Measurements from ENCODE around the gene TANC1.
A peak's percentile ranks its signal among the peaks of the same experiment; 100 is the strongest.

Gene TANC1

GRCh38 chr2:159064446-159065301, 96.2 kb downstream of the TANC1 start:
- DNase-seq (ENCODE audit: insufficient read length, low spot score) = no peak
- TF ChIP-seq POLR2A (IDR thresholded peaks at IDR 0.05; ENCODE audit: low read depth, low read length) = no peak
- FAIRE-seq = peak; percentile 81

- TF ChIP-seq POLR2A (IDR thresholded peaks at IDR 0.05; ENCODE audit: low read depth, low read length) = no peak
- DNase-seq (ENCODE audit: insufficient read length, low spot score) = no peak
- peak; percentile 6 for FAIRE-seq
These were observed 96.9 kb downstream of the TANC1 start for GRCh38 chr2:159065313-159065712.

DNA sequence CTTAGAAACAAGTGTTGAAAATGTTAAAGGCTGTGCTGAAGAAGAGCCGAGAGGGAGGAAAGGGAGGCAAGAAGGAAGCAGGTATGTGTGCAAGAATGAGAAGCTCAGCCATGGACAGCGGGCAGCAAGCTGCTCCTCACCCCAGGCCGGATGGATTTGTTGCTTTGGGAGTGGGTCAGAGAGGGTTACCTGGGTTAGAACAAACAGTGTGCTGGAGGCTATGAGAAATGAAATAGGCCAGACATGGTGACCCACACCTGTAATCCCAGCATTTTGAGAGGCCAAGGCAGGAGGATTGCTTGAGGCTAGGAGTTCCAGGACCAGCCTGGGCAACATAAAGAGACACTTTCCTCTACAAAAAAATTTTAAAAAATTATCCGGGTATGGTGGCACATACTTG, 97.5 kb downstream of the TANC1 start:
- FAIRE-seq = no peak
- no peak for TF ChIP-seq POLR2A (IDR thresholded peaks at IDR 0.05; ENCODE audit: low read depth, low read length)
- DNase-seq (ENCODE audit: insufficient read length, low spot score) = no peak

GRCh38 chr2:159066541-159067156, 98.2 kb downstream of the TANC1 start:
- FAIRE-seq = no peak
- no peak for TF ChIP-seq POLR2A (IDR thresholded peaks at IDR 0.05; ENCODE audit: low read depth, low read length)
- no peak for DNase-seq (ENCODE audit: insufficient read length, low spot score)

DNA sequence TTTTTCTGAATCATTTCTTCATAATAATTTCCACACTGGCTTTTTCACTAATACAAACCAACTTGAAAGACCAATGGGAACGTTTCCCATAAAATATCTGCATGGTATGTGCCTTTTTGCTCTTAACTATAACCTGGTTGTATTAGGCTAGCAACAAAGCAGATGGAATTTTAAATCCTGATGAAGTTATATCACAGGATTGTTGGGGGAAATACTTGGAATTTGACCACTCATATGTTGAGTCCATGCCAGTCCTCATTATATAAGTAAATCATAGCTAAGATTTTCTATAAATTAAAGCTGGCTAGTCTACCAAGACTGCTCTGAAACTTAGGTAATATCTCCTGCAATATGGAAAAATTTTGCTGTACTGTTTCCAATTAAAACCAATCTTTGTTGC, 99.5 kb downstream of the TANC1 start:
- DNase-seq (ENCODE audit: insufficient read length, low spot score) = no peak
- no peak for TF ChIP-seq POLR2A (IDR thresholded peaks at IDR 0.05; ENCODE audit: low read depth, low read length)
- FAIRE-seq = no peak

DNA sequence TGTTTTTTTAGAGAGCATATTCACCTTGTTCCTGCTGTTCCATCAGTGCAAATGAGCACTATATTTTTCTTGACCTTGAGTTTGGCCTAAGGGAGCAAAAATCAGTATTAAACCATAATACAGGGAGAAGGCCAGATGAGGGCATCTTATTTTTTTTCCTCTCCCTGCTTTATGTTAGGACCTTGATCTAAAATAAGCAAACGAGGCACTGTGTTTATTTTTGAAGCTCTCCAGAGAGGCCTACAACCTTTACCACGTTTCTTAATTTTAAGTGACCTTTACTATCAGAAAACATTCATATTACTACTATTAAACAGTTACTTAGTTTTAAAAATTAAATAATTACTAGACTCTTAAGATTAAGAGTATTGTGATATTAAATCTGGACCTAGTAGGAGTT, 100.8 kb downstream of the TANC1 start:
- FAIRE-seq (no peak), DNase-seq (ENCODE audit: insufficient read length, low spot score) (no peak)
- no peak for TF ChIP-seq POLR2A (IDR thresholded peaks at IDR 0.05; ENCODE audit: low read depth, low read length)

GRCh38 chr2:159070235-159070634, 101.8 kb downstream of the TANC1 start:
- DNase-seq (ENCODE audit: insufficient read length, low spot score) = no peak
- peak; percentile 71 for FAIRE-seq
- TF ChIP-seq POLR2A (IDR thresholded peaks at IDR 0.05; ENCODE audit: low read depth, low read length) = no peak

DNA sequence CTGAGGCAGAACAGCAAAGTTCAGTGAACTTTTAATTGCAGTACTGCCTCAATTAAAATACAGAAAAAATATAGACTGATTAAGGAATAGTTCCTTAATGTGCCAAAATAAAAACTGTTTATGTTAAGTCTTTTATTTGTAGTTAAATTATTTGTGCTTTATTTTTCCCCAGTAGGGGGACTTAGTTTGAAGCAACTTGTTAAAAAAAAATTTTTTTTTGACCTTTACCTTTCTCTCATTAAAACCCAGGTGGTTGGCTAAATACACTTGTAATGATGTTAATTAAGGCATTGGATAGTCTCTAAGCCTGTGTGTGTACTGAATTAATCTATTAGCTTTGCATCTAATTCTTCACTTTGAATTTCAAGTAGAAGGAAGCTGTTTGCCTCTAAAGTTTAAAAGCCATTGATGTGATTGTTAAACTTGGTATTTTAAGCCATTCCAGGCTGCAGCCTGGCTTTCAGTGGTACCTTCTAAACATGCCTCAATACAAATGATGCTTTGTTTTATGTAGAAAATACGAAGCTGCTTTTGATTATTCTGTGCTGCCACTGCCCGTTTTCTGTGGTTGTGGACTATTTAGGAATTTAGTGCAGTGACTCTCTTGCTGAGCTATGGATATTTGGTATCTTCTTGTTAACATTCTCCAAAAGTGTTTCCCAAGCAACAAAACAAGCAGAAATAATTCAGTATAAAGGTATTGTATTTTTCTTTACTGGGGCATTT, 102.9 kb downstream of the TANC1 start:
- TF ChIP-seq POLR2A (IDR thresholded peaks at IDR 0.05; ENCODE audit: low read depth, low read length) = no peak
- peak; percentile 23 for FAIRE-seq
- DNase-seq (ENCODE audit: insufficient read length, low spot score) = no peak

- DNase-seq (ENCODE audit: insufficient read length, low spot score) = no peak
- no peak for FAIRE-seq
- TF ChIP-seq POLR2A (IDR thresholded peaks at IDR 0.05; ENCODE audit: low read depth, low read length) = no peak
These were observed 104.4 kb downstream of the TANC1 start for GRCh38 chr2:159072795-159073194.

DNA sequence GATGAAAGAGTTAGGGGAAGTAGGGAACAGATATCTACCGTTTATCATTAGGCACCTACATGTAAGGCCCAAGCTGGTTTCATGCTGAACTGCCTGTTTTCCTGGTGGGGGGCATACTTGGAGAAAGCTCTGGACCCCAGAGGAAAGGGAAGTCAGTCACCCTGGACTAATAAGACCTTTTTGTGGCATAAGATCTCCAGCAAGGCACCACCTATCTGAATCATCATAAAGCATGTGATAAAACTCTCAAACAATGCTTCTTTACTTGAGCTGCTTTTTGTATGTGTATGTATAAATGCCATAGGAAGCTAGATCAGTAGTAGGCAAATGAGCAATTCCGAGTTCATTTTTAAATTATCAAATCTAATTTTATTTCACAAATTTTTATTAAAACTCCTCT, 104.8 kb downstream of the TANC1 start:
- peak; percentile 98 for FAIRE-seq
- DNase-seq (ENCODE audit: insufficient read length, low spot score) = no peak
- TF ChIP-seq POLR2A (IDR thresholded peaks at IDR 0.05; ENCODE audit: low read depth, low read length) = no peak

DNA sequence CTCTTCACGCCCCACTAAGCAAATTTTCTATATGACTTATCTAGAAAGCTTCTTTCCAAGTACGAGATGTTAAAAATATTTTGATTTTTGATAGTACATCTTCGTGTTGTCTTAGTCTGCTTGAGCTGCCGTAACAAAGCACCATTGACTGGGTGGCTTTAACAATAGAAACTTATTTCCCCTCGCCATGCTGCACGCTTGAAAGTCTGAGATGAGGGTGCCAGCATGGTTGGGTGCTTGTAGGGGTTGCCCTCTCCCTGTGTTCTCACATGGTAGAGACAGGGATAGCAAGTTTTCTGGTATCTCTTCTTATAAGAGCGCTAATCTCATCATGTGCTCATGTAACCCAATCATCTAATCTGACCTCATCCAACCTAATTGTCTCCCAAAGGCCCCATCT, 106.2 kb downstream of the TANC1 start:
- DNase-seq (ENCODE audit: insufficient read length, low spot score) (no peak), FAIRE-seq (peak; percentile 75)
- TF ChIP-seq POLR2A (IDR thresholded peaks at IDR 0.05; ENCODE audit: low read depth, low read length) = no peak

- no peak for TF ChIP-seq POLR2A (IDR thresholded peaks at IDR 0.05; ENCODE audit: low read depth, low read length)
- FAIRE-seq (no peak), DNase-seq (ENCODE audit: insufficient read length, low spot score) (no peak)
These were observed 107.3 kb downstream of the TANC1 start for GRCh38 chr2:159075727-159076126.

DNA sequence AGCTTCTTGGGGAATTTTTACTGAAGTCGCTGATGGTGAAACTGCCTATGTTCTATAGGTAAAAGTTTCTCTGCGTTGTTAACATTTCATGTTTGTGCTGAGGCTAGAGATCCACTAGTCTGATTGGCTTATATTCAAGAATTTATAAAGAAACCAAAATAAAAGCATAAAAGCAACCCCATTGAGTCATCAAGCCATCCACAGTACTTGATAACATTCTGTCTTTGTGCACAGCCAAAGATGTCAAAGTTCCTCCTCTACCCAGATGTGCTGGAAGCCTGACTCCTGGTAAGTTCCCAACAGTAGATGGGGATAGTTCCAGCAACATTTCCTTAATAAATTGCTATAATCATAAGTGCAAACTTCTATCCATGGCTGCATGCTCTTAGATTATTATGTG, 107.8 kb downstream of the TANC1 start:
- DNase-seq (ENCODE audit: insufficient read length, low spot score) = no peak
- peak; percentile 84 for FAIRE-seq

GRCh38 chr2:159077869-159078268, 109.4 kb downstream of the TANC1 start:
- no peak for DNase-seq (ENCODE audit: insufficient read length, low spot score)
- TF ChIP-seq POLR2A (IDR thresholded peaks at IDR 0.05; ENCODE audit: low read depth, low read length) = no peak
- no peak for FAIRE-seq

More for the DNA sequence above, 107.8 kb downstream of the TANC1 start:
- TF ChIP-seq POLR2A (IDR thresholded peaks at IDR 0.05; ENCODE audit: low read depth, low read length) = no peak
